NOMO-1 (cell line): ENCODE results near the gene LETM1.
A peak's percentile ranks its signal among the peaks of the same experiment; 100 is the strongest.
"Not testable (repeated sequence)": the region's sequence is repeated elsewhere in the genome, so short reads cannot be mapped to it uniquely, and the experiment has no call there.

Source experiments
- DNase-seq, 2 experiments: peaks; one replicate each; lab custom pipeline; 2025; ENCODE audit not compliant: unreplicated experiment in 2 of 2; lab: John Stamatoyannopoulos, UW

The LETM1 gene

GRCh38 chr4:1852904-1853623 lies 2.9 kb downstream of the LETM1 start:
- DNase-seq = no peak

- DNase-seq = no peak
These were observed 4.2 kb downstream of the LETM1 start for GRCh38 chr4:1851575-1852410.

GRCh38 chr4:1851160-1851559 lies 4.8 kb downstream of the LETM1 start:
- DNase-seq = no peak

- no peak for DNase-seq
These were observed 5.7 kb downstream of the LETM1 start for GRCh38 chr4:1850276-1850675.

- DNase-seq = no peak
These were observed 9.4 kb downstream of the LETM1 start for GRCh38 chr4:1846580-1846979.

GRCh38 chr4:1844618-1845017 lies 11.3 kb downstream of the LETM1 start:
- not testable (repeated sequence) for DNase-seq

- DNase-seq = no peak
These were observed 12.1 kb downstream of the LETM1 start for GRCh38 chr4:1843852-1844251.

GRCh38 chr4:1842993-1843448 lies 12.9 kb downstream of the LETM1 start:
- DNase-seq = no peak

- DNase-seq = no peak
These were observed 13.5 kb downstream of the LETM1 start for GRCh38 chr4:1842339-1842895.

- DNase-seq = no peak
These were observed 14.1 kb downstream of the LETM1 start for GRCh38 chr4:1841887-1842210.

- DNase-seq = no peak
These were observed 14.6 kb downstream of the LETM1 start for GRCh38 chr4:1841201-1841886.

GRCh38 chr4:1839282-1839681 lies 16.7 kb downstream of the LETM1 start:
- no peak for DNase-seq

GRCh38 chr4:1837069-1837468 lies 18.9 kb downstream of the LETM1 start:
- DNase-seq = no peak

- DNase-seq = no peak
These were observed 19.3 kb downstream of the LETM1 start for GRCh38 chr4:1836650-1837049.

- not testable (repeated sequence) for DNase-seq
These were observed 20.1 kb downstream of the LETM1 start for GRCh38 chr4:1835836-1836235.

GRCh38 chr4:1834047-1834775 lies 21.7 kb downstream of the LETM1 start:
- no peak for DNase-seq

GRCh38 chr4:1833307-1834046 lies 22.5 kb downstream of the LETM1 start:
- no peak for DNase-seq

GRCh38 chr4:1832690-1833089 lies 23.3 kb downstream of the LETM1 start:
- DNase-seq = no peak

- no peak for DNase-seq
These were observed 24.6 kb downstream of the LETM1 start for GRCh38 chr4:1831331-1831730.

- peak; percentile 17 to 29 for DNase-seq
These were observed 25.2 kb downstream of the LETM1 start for GRCh38 chr4:1830642-1831228.
